ENCODE measurements around the gene MLC1.

DNA sequence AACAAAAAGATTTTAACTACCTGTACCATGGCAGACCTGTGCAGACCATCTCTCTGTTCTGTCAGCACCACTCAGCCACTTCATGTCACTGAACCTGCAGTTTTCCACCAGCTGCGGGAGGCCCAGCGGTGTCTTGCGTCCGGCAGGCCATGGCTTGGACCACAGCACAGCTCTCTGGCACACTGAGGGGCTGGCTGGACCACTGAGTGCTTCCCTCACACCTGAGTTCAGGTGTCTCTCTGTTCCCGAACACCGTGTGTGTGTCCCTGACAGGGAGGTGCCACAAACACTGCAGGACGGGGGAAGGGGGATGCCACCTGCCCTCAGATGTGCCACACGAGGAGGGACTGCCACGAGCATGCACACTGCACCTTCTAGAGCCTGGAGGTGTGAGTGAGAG, 22.3 kb upstream of the MLC1 start:
- TF ChIP-seq CTCF (IDR thresholded peaks at IDR 0.05), result no peak
- no peak for TF ChIP-seq EP300 (IDR thresholded peaks at IDR 0.05)
